GM10266 (cell line): Measurements from ENCODE around the gene XKR7.

Experiments
- DNase-seq: peaks from one replicate; pipeline ENCODE4 v3.0.0; 2012; ENCODE audit errors: extremely low spot score
- CTCF ChIP-seq: IDR thresholded peaks from 2 replicates; pipeline ENCODE4 v1.5.1; 2012; ENCODE audit warnings: mild to moderate bottlenecking, low read depth; ENCODE audit not compliant: control insufficient read depth, insufficient read depth; ENCODE audit errors: missing control alignments

Gene XKR7

GRCh38 chr20:32006053-32006452 is 38.1 kb downstream of the XKR7 start:
- no peak for DNase-seq
- no peak for TF ChIP-seq CTCF

GRCh38 chr20:32006841-32007786 is 39.2 kb downstream of the XKR7 start:
- TF ChIP-seq CTCF = no peak
- no peak for DNase-seq

- no peak for TF ChIP-seq CTCF
- no peak for DNase-seq
These were observed 40.1 kb downstream of the XKR7 start for GRCh38 chr20:32007787-32008616.

GRCh38 chr20:32009564-32009963 is 41.6 kb downstream of the XKR7 start:
- TF ChIP-seq CTCF = no peak
- no peak for DNase-seq

GRCh38 chr20:32010101-32010500 is 42.1 kb downstream of the XKR7 start, which contains the start of gene CCM2L:
TSS of gene CCM2L (plus strand) at chr20:32010438. CDS start at chr20:32010455, 17 bp downstream.
- no peak for TF ChIP-seq CTCF
- DNase-seq = no peak

GRCh38 chr20:32010666-32011065 is 42.7 kb downstream of the XKR7 start:
- no peak for DNase-seq
- no peak for TF ChIP-seq CTCF

- no peak for DNase-seq
- no peak for TF ChIP-seq CTCF
These were observed 44.3 kb downstream of the XKR7 start for GRCh38 chr20:32012159-32012688.
